Endothelial cell of umbilical vein (primary cell): ENCODE results near the gene HK1. TPM values are rescaled to one million over a fixed set of nuclear protein-coding genes. Genes with fewer than 3 reads are reported as not detected.
A peak's percentile ranks its signal among the peaks of the same experiment; 100 is the strongest.

Experiments used
- BruUV-seq: library from RNA; stranded (reverse); fragments of 400-500 nt; replicated peaks from 2 replicates; lab custom pipeline; 2021; lab: Mats Ljungman, UMichigan
- CTCF ChIA-PET: fragments of 300-600, 350-600 bp; sonication (Branson Sonifier 250); formaldehyde crosslinking; loops from one replicate; lab custom pipeline; 2021; ENCODE audit warnings: antibody characterized with exemption, inconsistent platforms; lab: Charles Lee
- POLR2A ChIA-PET: fragments of 300-600, 350-600 bp; sonication (Branson Sonifier 250); formaldehyde crosslinking; loops from one replicate; lab custom pipeline; 2021; ENCODE audit warnings: antibody characterized with exemption, inconsistent platforms; lab: Charles Lee
- DNase-seq: peaks from one replicate; pipeline ENCODE4 v3.0.0-alpha.2; 2011; ENCODE audit warnings: low read depth, low spot score
- FAIRE-seq: peaks from 2 replicates; lab custom pipeline; 2011; peaks lifted over from hg19 to GRCh38; lab: Jason Lieb, UNC
- H2AFZ ChIP-seq: 2 replicates; pipeline ENCODE4 v1.6.0; 2012; ENCODE audit warnings: low read depth, low read length, control low read depth, inconsistent platforms
- H3K27ac ChIP-seq: 2 replicates; pipeline ENCODE4 v1.5.1; 2011; ENCODE audit warnings: low read depth, mild to moderate bottlenecking, control low read depth, low read length, moderate library complexity; ENCODE audit not compliant: insufficient read depth
- H3K27me3 ChIP-seq, 2 experiments: 2 replicates each; pipeline versions ENCODE4 v1.6.0 to v1.6.1; 2011; ENCODE audit warnings: low read length in 2 of 2, mixed read lengths in 1 of 2; ENCODE audit not compliant: control insufficient read depth in 2 of 2, insufficient read depth in 2 of 2
- H3K36me3 ChIP-seq, 2 experiments: 2 replicates in 1 of 2; 3 replicates in 1 of 2; pipeline ENCODE4 v1.5.1; 2011; ENCODE audit warnings: low read length in 2 of 2, mild to moderate bottlenecking in 1 of 2, moderate library complexity in 1 of 2; ENCODE audit not compliant: control insufficient read depth in 2 of 2, insufficient read depth in 2 of 2; ENCODE audit errors: extremely low read depth in 1 of 2
- H3K4me1 ChIP-seq: 3 replicates; pipeline ENCODE4 v1.5.1; 2011; ENCODE audit warnings: mild to moderate bottlenecking, low read length; ENCODE audit not compliant: control insufficient read depth, insufficient read depth; ENCODE audit errors: extremely low read depth
- H3K4me2 ChIP-seq: 2 replicates; pipeline ENCODE4 v1.6.1; 2011; ENCODE audit warnings: low read length, control low read depth, mixed read lengths; ENCODE audit not compliant: insufficient read depth
- H3K4me3 ChIP-seq, 3 experiments: fragments of 200-600 bp in 1 of 3; sonication (generic), shearing (Covaris generic) in 1 of 3; replicated peaks in 1 of 3; 2 replicates each; pipeline ENCODE4 v1.5.1; 2011 to 2016; ENCODE audit warnings: control low read depth in 3 of 3, low read length in 3 of 3, mild to moderate bottlenecking in 2 of 3, inconsistent platforms in 1 of 3, low read depth in 1 of 3, moderate library complexity in 1 of 3; ENCODE audit not compliant: insufficient read depth in 1 of 3
- H3K79me2 ChIP-seq: 2 replicates; pipeline ENCODE4 v1.6.0; 2012; ENCODE audit warnings: low read length, inconsistent platforms; ENCODE audit not compliant: control insufficient read depth, insufficient read depth
- H3K9ac ChIP-seq: replicated peaks from 2 replicates; pipeline ENCODE3; 2011; ENCODE audit warnings: low read length, control low read depth; ENCODE audit not compliant: insufficient read depth; ENCODE audit errors: extremely low read depth
- H3K9me1 ChIP-seq: replicated peaks from 3 replicates; pipeline ENCODE4 v1.6.0; 2011; ENCODE audit warnings: mild to moderate bottlenecking, low read length; ENCODE audit not compliant: control insufficient read depth, insufficient read depth; ENCODE audit errors: extremely low read depth
- H3K9me3 ChIP-seq: replicated peaks from 2 replicates; pipeline ENCODE4 v1.5.1; 2012; ENCODE audit warnings: low read length, inconsistent platforms; ENCODE audit not compliant: control insufficient read depth, insufficient read depth
- H4K20me1 ChIP-seq: replicated peaks from 2 replicates; pipeline ENCODE3; 2011; ENCODE audit warnings: mild to moderate bottlenecking, low read length; ENCODE audit not compliant: control insufficient read depth, insufficient read depth; ENCODE audit errors: extremely low read depth
- EZH2 ChIP-seq: IDR thresholded peaks from 2 replicates; pipeline ENCODE4 v1.6.1; 2012; ENCODE audit warnings: borderline replicate concordance, low read depth, mild to moderate bottlenecking, moderate library complexity, low read length, inconsistent platforms; ENCODE audit not compliant: severe bottlenecking
- FOS ChIP-seq: IDR thresholded peaks from 2 replicates; pipeline ENCODE4 v1.6.1; 2011; ENCODE audit warnings: mild to moderate bottlenecking, low read length, moderate library complexity, borderline replicate concordance; ENCODE audit not compliant: insufficient read depth
- GATA2 ChIP-seq: IDR thresholded peaks from 2 replicates; pipeline ENCODE4 v1.7.0; 2011; ENCODE audit warnings: low read depth, mild to moderate bottlenecking, moderate library complexity, mixed read lengths, low read length; ENCODE audit not compliant: insufficient read length, insufficient read depth
- JUN ChIP-seq: IDR thresholded peaks from 2 replicates; pipeline ENCODE4 v1.6.1; 2011; ENCODE audit warnings: borderline replicate concordance, low read depth; ENCODE audit not compliant: insufficient read length, insufficient read depth
- MYC ChIP-seq: IDR thresholded peaks from one replicate; pipeline ENCODE4 v1.6.1; 2011; ENCODE audit warnings: mild to moderate bottlenecking, low read depth, low read length
- POLR2A ChIP-seq: IDR thresholded peaks from 2 replicates; pipeline ENCODE4 v1.6.1; 2012; ENCODE audit warnings: low read depth, mild to moderate bottlenecking, control low read depth, low read length
- POLR2AphosphoS5 ChIP-seq: IDR thresholded peaks from 2 replicates; pipeline ENCODE4 v1.6.1; 2012; ENCODE audit warnings: low read depth, mild to moderate bottlenecking, control low read depth, low read length, moderate library complexity; ENCODE audit not compliant: insufficient read depth
- dilution Hi-C: fragments of 300-500 bp; cut with MboI; formaldehyde crosslinking; loops from one replicate; pipeline ENCODE4 v1.15.0; 2019; ENCODE audit warnings: low sequenced_read_pairs; ENCODE audit not compliant: extremely low pct_ligation_motif_present
- intact Hi-C: fragments of 100-400 bp; cut with micrococcal nuclease; formaldehyde crosslinking; loops from one replicate; pipeline ENCODE4 v1.10.0; 2022
- polyA plus RNA-seq, 4 experiments: library from polyadenylated mRNA; depleted of rRNA in 3 of 4; stranded (reverse) in 3 of 4; unstranded in 1 of 4; fragments of >200 nt; gene quantifications; 2 replicates each; pipeline versions ENCODE4 v1.2.1 to v1.2.3, GENCODE V29; 2011 to 2012; ENCODE audit warnings: missing spikeins in 1 of 4
- total RNA-seq: library from RNA; stranded (reverse); gene quantifications from 2 replicates; pipeline ENCODE4 v1.2.3, GENCODE V29; 2021
- TF ChIP-seq, protein P1 (sequence below), 2 donors: IDR thresholded peaks; 1 replicate in 1 of 2; 2 replicates in 1 of 2; pipeline ENCODE4 v1.5.1; 2011; ENCODE audit warnings: low read length in 2 of 2, mild to moderate bottlenecking in 2 of 2, moderate library complexity in 2 of 2, control low read depth in 1 of 2, inconsistent platforms in 1 of 2, low read depth in 1 of 2; ENCODE audit not compliant: insufficient read depth in 1 of 2; ENCODE audit errors: extremely low read depth in 1 of 2
- TF ChIP-seq, protein P2 (sequence below): IDR thresholded peaks from 2 replicates; pipeline ENCODE4 v1.6.1; 2011; ENCODE audit not compliant: insufficient read depth, insufficient read length

HK1 gene
- total and polyA plus RNA-seq, 2 donors (not counting 3 experiments of a cell fraction or from before 2014, with no cell fraction given): 50.8 to 121 TPM

DNA sequence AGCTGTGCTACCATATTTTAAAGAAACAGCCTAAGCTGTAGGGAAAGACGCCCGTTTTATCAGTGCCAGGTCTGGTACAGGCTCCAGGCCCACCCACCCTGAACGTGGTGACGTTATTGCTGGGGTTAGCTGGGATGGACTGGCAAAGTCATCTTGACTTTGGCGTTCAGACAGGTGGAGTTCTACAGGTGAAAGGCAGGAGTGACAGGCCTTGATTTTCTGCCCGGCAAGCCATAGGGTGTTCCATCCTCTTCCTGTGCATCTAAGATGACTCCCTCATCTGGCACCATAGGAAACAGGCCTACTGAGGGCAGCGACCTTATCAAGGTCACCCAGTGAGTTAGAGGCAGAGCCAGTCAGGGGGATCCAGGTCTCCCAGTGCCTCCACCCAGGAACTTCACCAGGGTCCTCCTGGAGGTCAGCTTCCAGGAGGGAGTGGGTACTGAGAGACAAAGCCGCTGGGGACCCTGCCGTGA lies 41.6 kb downstream of the HK1 start:
- peak; percentile 4 for FAIRE-seq
- Histone ChIP-seq H3K9ac (peak overlapping the region; percentile 77), H3K27ac (peak overlapping the region; percentile 84), H3K79me2 (peaks cover 58% of the 10 kb centered on the region), H3K9me1 (no peaks in the 10 kb centered on the region), H3K4me2 (peak overlapping the region; percentile 43), H3K4me1 (peaks cover 48% of the 10 kb centered on the region), H2AFZ (no peak overlapping the region), H3K27me3 (no peaks in the 10 kb centered on the region), H3K9me3 (no peaks in the 10 kb centered on the region), H3K36me3 (no peaks in the 10 kb centered on the region), H4K20me1 (no peaks in the 10 kb centered on the region), H3K4me3 (peak overlapping the region in 2 of 3 experiments; percentile 47 to 92)
- ChIA-PET CTCF (interaction anchor here (0.6 to 2.1 kb wide), 7 partner anchors 8 to 88 kb away, joined by 3 to 8 read pairs (median 3); no protein-coding TSS in a partner anchor), POLR2A (interaction anchor here (0.9 to 1.4 kb wide), 2 partner anchors 8 to 58 kb away, joined by 3 to 5 read pairs; no protein-coding TSS in a partner anchor)
- TSS peak; percentile 41 for BruUV-seq
- DNase-seq: no peak
- intact Hi-C loops: loop anchor here (1.0 kb wide), 5 partner anchors 25 to 83 kb away; no protein-coding TSS in a partner anchor
- dilution Hi-C loops: loop anchor here (10.0 kb wide), 1 partner anchor 45 kb away; no protein-coding TSS in a partner anchor
- TF ChIP-seq POLR2AphosphoS5: no peak
- no peak for TF ChIP-seq JUN

DNA sequence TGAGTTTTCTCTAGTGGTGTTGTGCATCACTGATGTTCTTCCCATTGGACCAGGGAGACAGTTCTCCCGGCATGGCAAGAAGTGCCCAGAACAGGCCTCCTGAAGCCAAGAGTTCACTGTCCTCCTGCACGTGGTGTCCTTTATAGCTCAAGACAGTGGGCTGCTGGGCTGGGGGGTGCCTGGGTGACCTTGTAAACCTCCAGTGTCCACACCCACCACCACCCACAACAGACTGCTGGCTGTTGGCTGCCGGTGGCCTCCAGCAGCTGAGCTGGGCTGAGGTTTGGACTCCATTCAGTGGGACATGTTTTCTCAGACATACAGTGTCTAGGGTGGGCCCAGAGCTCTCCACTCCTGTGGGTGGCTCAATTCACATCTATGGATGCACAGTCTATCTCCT lies 42.2 kb downstream of the HK1 start:
- CTCF ChIA-PET: no interaction called here
- no peak overlapping the region for H3K4me2 ChIP-seq

More for the DNA sequence above, 42.2 kb downstream of the HK1 start:
- Histone ChIP-seq H3K36me3 (no peaks in the 10 kb centered on the region), H3K4me3 (no peak overlapping the region), H3K9me1 (no peaks in the 10 kb centered on the region), H3K9me3 (no peaks in the 10 kb centered on the region), H3K9ac (no peak overlapping the region), H4K20me1 (no peaks in the 10 kb centered on the region), H3K27ac (no peak overlapping the region), H3K79me2 (peaks cover 63% of the 10 kb centered on the region), H2AFZ (no peak overlapping the region), H3K27me3 (no peaks in the 10 kb centered on the region), H3K4me1 (peaks cover 46% of the 10 kb centered on the region)
- intact Hi-C loops (no loop called here), dilution Hi-C loops (no loop called here)
- no peak for FAIRE-seq
- BruUV-seq: no TSS peak
- TF ChIP-seq MYC (no peak), EZH2 (no peak), POLR2AphosphoS5 (no peak), FOS (no peak), GATA2 (no peak), POLR2A (no peak), JUN (no peak)
- TF ChIP-seq, protein P1, sequence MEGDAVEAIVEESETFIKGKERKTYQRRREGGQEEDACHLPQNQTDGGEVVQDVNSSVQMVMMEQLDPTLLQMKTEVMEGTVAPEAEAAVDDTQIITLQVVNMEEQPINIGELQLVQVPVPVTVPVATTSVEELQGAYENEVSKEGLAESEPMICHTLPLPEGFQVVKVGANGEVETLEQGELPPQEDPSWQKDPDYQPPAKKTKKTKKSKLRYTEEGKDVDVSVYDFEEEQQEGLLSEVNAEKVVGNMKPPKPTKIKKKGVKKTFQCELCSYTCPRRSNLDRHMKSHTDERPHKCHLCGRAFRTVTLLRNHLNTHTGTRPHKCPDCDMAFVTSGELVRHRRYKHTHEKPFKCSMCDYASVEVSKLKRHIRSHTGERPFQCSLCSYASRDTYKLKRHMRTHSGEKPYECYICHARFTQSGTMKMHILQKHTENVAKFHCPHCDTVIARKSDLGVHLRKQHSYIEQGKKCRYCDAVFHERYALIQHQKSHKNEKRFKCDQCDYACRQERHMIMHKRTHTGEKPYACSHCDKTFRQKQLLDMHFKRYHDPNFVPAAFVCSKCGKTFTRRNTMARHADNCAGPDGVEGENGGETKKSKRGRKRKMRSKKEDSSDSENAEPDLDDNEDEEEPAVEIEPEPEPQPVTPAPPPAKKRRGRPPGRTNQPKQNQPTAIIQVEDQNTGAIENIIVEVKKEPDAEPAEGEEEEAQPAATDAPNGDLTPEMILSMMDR (IDR thresholded peaks at IDR 0.05; ENCODE audit: extremely low read depth in 1 of 2, insufficient read depth in 1 of 2, low read depth in 1 of 2, low read length in 2 of 2): no peak
- TF ChIP-seq, protein P2, sequence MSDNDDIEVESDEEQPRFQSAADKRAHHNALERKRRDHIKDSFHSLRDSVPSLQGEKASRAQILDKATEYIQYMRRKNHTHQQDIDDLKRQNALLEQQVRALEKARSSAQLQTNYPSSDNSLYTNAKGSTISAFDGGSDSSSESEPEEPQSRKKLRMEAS: no peak
- POLR2A ChIA-PET: no interaction called here
- DNase-seq: no peak
